ENCODE data around the gene CLDN24.

Gene CLDN24

DNA sequence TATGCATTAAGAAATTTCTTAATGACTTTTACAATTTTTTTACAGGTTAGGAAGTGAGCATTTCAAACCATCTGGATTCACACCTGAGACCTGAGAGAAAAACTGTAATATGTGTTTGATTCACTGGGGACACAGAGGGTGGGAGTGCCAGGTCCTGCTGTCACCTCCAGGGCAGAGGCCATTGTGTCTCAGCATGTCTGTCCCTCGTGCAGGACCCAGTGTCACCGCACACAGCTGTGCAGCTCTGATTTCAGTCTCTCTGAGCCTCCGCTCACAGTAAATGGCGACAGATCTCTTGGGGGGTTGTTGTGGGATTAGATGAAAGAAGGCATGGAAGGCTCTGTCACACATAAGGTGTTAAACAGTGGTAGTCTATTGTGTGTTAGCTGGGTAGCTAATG, 23.0 kb upstream of the CLDN24 start:
- TF ChIP-seq EZH2 (optimal IDR thresholded peaks at IDR 0.05; ENCODE audit: low read depth, low read length) (no peak), EZH2phosphoT487 (IDR thresholded peaks at IDR 0.05; ENCODE audit: low read length) (no peak)
- TF ChIP-seq, protein P1, sequence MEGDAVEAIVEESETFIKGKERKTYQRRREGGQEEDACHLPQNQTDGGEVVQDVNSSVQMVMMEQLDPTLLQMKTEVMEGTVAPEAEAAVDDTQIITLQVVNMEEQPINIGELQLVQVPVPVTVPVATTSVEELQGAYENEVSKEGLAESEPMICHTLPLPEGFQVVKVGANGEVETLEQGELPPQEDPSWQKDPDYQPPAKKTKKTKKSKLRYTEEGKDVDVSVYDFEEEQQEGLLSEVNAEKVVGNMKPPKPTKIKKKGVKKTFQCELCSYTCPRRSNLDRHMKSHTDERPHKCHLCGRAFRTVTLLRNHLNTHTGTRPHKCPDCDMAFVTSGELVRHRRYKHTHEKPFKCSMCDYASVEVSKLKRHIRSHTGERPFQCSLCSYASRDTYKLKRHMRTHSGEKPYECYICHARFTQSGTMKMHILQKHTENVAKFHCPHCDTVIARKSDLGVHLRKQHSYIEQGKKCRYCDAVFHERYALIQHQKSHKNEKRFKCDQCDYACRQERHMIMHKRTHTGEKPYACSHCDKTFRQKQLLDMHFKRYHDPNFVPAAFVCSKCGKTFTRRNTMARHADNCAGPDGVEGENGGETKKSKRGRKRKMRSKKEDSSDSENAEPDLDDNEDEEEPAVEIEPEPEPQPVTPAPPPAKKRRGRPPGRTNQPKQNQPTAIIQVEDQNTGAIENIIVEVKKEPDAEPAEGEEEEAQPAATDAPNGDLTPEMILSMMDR (IDR thresholded peaks at IDR 0.05; ENCODE audit: low read length): no peak
- H3K4me3 ChIP-seq (ENCODE audit: low read length): no peak overlapping the region
- no peaks in the 10 kb centered on the region for H3K9me3 ChIP-seq (replicated peaks; ENCODE audit: insufficient read depth, low read length)
- no peak overlapping the region for H3K4me2 ChIP-seq (ENCODE audit: low read depth, low read length)
- no peaks in the 10 kb centered on the region for H3K4me1 ChIP-seq (ENCODE audit: low read length)
- H3F3A ChIP-seq (ENCODE audit: insufficient read depth, low read length): no peaks in the 10 kb centered on the region
- H3K27ac ChIP-seq (ENCODE audit: low read length): no peak overlapping the region
- H4K20me1 ChIP-seq (ENCODE audit: insufficient read depth, low read length): no peaks in the 10 kb centered on the region
- H3K9ac ChIP-seq (ENCODE audit: low read length): no peak overlapping the region
- H2AFZ ChIP-seq (ENCODE audit: low read length): no peak overlapping the region
- no peaks in the 10 kb centered on the region for H3K9me2 ChIP-seq (replicated peaks; ENCODE audit: insufficient read depth, low read length)
- no peaks in the 10 kb centered on the region for H3K79me2 ChIP-seq (ENCODE audit: low read length)
- H3K36me3 ChIP-seq (replicated peaks; ENCODE audit: insufficient read depth, low read length): no peaks in the 10 kb centered on the region
- no peaks in the 10 kb centered on the region for H3K27me3 ChIP-seq (replicated peaks; ENCODE audit: insufficient read depth, low read length)
- DNase-seq: no peak

- Histone ChIP-seq H3K79me2 (ENCODE audit: low read length) (no peaks in the 10 kb centered on the region), H3K27me3 (replicated peaks; ENCODE audit: insufficient read depth, low read length) (no peaks in the 10 kb centered on the region), H2AFZ (ENCODE audit: low read length) (no peak overlapping the region), H3K9me3 (replicated peaks; ENCODE audit: insufficient read depth, low read length) (no peaks in the 10 kb centered on the region), H3K4me3 (ENCODE audit: low read length) (no peak overlapping the region), H3K27ac (ENCODE audit: low read length) (no peak overlapping the region), H3K4me1 (ENCODE audit: low read length) (no peaks in the 10 kb centered on the region), H3F3A (ENCODE audit: insufficient read depth, low read length) (no peaks in the 10 kb centered on the region), H3K9me2 (replicated peaks; ENCODE audit: insufficient read depth, low read length) (no peaks in the 10 kb centered on the region), H3K36me3 (replicated peaks; ENCODE audit: insufficient read depth, low read length) (no peaks in the 10 kb centered on the region), H4K20me1 (ENCODE audit: insufficient read depth, low read length) (no peaks in the 10 kb centered on the region), H3K9ac (ENCODE audit: low read length) (no peak overlapping the region), H3K4me2 (ENCODE audit: low read depth, low read length) (no peak overlapping the region)
- DNase-seq: no peak
- TF ChIP-seq EZH2phosphoT487 (IDR thresholded peaks at IDR 0.05; ENCODE audit: low read length) (no peak), EZH2 (optimal IDR thresholded peaks at IDR 0.05; ENCODE audit: low read depth, low read length) (no peak)
- TF ChIP-seq, protein P1 (IDR thresholded peaks at IDR 0.05; ENCODE audit: low read length): no peak
These were observed 22.5 kb upstream of the CLDN24 start for GRCh38 chr4:183344523-183345255.

DNA sequence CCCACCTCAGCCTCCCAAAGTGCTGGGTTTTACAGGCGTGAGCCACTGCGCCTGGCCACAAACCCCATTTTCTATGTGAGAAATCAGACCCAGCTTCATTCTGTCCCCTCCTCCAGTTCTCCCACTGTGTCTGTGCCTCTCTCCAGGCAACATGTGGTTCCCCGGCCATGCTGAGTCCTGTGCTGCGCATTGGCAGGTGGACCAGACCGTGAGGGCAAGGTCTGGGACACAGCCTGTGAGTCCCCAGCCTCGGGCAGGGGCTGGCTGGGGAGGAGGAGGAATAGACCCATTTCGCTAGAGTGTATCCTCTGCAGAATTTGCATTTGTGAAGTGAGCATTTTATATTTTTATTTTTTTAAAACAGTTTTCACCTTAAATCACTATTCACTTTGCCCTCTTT, 21.5 kb upstream of the CLDN24 start:
- TF ChIP-seq, protein P1 (IDR thresholded peaks at IDR 0.05; ENCODE audit: low read length): no peak
- TF ChIP-seq EZH2 (optimal IDR thresholded peaks at IDR 0.05; ENCODE audit: low read depth, low read length) (no peak), EZH2phosphoT487 (IDR thresholded peaks at IDR 0.05; ENCODE audit: low read length) (no peak)
- no peaks in the 10 kb centered on the region for H4K20me1 ChIP-seq (ENCODE audit: insufficient read depth, low read length)
- H3K79me2 ChIP-seq (ENCODE audit: low read length): no peaks in the 10 kb centered on the region
- H3K27me3 ChIP-seq (replicated peaks; ENCODE audit: insufficient read depth, low read length): no peaks in the 10 kb centered on the region
- no peak overlapping the region for H3K9ac ChIP-seq (ENCODE audit: low read length)
- H3K27ac ChIP-seq (ENCODE audit: low read length): no peak overlapping the region
- H3K36me3 ChIP-seq (replicated peaks; ENCODE audit: insufficient read depth, low read length): no peaks in the 10 kb centered on the region
- no peaks in the 10 kb centered on the region for H3K9me3 ChIP-seq (replicated peaks; ENCODE audit: insufficient read depth, low read length)
- no peaks in the 10 kb centered on the region for H3K4me1 ChIP-seq (ENCODE audit: low read length)
- no peaks in the 10 kb centered on the region for H3F3A ChIP-seq (ENCODE audit: insufficient read depth, low read length)
- no peaks in the 10 kb centered on the region for H3K9me2 ChIP-seq (replicated peaks; ENCODE audit: insufficient read depth, low read length)
- H3K4me3 ChIP-seq (ENCODE audit: low read length): no peak overlapping the region
- H2AFZ ChIP-seq (ENCODE audit: low read length): no peak overlapping the region
- no peak for DNase-seq
- no peak overlapping the region for H3K4me2 ChIP-seq (ENCODE audit: low read depth, low read length)
